Right renal cortex interstitium (tissue), 3 donors: ENCODE measurements around the gene LVRN. TPM values are rescaled to one million over a fixed set of nuclear protein-coding genes. Genes with fewer than 3 reads are reported as not detected.
"Not testable (repeated sequence)": the region's sequence is repeated elsewhere in the genome, so short reads cannot be mapped to it uniquely, and the experiment has no call there.

Experiments used
- DNase-seq, 3 donors: peaks; one replicate each; pipeline ENCODE4 v3.0.0-alpha.2; 2013; ENCODE audit warnings: low read depth in 3 of 3, low spot score in 2 of 3
- polyA plus RNA-seq, 3 donors: library from polyadenylated mRNA; unstranded; fragments of 120-200 nt; gene quantifications; one replicate each; pipeline ENCODE4 v1.2.1, GENCODE V29; 2013; ENCODE audit not compliant: insufficient read length in 3 of 3

Gene LVRN, protein sequence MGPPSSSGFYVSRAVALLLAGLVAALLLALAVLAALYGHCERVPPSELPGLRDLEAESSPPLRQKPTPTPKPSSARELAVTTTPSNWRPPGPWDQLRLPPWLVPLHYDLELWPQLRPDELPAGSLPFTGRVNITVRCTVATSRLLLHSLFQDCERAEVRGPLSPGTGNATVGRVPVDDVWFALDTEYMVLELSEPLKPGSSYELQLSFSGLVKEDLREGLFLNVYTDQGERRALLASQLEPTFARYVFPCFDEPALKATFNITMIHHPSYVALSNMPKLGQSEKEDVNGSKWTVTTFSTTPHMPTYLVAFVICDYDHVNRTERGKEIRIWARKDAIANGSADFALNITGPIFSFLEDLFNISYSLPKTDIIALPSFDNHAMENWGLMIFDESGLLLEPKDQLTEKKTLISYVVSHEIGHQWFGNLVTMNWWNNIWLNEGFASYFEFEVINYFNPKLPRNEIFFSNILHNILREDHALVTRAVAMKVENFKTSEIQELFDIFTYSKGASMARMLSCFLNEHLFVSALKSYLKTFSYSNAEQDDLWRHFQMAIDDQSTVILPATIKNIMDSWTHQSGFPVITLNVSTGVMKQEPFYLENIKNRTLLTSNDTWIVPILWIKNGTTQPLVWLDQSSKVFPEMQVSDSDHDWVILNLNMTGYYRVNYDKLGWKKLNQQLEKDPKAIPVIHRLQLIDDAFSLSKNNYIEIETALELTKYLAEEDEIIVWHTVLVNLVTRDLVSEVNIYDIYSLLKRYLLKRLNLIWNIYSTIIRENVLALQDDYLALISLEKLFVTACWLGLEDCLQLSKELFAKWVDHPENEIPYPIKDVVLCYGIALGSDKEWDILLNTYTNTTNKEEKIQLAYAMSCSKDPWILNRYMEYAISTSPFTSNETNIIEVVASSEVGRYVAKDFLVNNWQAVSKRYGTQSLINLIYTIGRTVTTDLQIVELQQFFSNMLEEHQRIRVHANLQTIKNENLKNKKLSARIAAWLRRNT
- polyA plus RNA-seq = under 1 TPM; 0.58 to 0.71 (median 0.62) TPM

DNA sequence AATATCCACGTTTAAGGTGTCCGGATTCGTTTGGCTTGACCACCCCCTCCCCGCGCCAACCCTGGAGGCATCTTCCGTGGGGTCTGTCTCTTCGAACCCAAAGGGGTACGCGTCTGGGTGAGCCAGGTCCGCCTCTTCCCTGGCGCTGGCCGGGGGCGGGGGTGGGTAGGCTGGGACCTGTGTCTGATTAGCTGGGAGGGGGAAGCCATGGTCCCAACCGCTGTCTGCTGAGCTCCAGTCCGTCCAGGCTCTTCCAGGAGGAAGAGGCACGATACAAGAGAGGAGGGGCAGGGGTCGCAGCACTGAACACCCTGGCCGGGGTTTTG is at the start of gene LVRN:
LVRN (plus strand) TSS at position 237 of the 326 bp plus-strand sequence. CDS start 143 bp downstream, outside the sequence.
- DNase-seq = no peak

DNA sequence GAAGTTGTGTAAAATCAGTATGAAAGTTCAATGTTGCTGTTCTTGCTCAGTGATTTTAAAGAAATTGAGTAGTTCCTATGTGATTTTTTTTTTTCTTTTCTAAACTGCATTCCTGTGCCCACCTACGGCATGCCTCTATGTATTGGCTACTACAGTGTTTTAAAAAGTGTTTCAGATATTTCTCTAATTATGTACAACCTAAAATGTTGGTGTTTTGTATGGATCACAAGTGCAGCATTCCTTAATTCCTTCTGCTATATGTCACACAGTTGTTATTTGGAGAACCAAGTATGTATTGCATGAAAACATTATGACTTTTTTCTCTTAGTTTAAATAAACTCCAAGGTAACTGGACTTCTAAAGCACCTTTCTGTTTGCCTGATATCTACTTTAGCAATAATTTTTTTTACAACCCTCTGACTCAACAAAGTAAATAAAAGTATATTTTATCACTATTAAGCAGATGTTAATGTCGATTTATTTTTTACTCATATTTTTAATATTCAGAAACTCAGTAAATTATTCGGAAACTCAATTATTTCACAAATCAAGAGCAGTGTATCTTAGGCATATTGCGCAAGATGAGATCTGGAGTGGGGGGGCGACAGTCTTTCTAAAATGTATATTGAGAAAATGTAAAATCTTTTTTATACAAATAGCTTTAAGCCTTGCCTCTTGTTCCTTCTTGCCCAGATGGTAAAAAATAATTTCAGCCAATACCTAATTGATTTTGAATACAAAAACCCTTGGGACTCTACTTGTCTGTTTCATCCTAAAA is 48.5 kb upstream of the LVRN start:
- not testable (repeated sequence) for DNase-seq

DNA sequence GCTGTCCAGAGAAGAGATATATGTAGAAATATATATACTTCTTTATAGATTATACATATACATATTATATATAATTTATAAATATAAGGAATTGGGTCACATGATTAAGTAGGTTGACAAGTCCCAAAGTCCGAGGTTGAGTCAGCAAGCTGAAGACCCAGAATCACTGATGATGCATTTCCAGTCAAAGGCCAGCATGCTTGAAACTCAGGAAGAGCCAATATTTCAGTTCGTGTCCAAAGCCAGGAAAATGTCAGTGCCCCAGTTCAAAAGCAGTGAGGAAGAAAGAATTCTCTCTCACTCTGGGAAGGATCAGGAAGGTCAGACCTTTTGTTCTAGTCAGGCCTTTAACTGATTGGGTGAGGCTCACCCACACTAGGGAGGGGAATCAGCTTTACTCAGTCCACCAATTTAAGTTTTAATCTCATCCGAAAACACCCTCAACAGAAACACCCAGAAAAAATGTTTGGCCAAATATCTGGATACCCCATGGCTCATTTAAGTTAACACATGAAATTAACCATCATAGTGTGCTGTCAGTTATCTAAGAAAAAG is 42.0 kb upstream of the LVRN start:
- DNase-seq = no peak

DNA sequence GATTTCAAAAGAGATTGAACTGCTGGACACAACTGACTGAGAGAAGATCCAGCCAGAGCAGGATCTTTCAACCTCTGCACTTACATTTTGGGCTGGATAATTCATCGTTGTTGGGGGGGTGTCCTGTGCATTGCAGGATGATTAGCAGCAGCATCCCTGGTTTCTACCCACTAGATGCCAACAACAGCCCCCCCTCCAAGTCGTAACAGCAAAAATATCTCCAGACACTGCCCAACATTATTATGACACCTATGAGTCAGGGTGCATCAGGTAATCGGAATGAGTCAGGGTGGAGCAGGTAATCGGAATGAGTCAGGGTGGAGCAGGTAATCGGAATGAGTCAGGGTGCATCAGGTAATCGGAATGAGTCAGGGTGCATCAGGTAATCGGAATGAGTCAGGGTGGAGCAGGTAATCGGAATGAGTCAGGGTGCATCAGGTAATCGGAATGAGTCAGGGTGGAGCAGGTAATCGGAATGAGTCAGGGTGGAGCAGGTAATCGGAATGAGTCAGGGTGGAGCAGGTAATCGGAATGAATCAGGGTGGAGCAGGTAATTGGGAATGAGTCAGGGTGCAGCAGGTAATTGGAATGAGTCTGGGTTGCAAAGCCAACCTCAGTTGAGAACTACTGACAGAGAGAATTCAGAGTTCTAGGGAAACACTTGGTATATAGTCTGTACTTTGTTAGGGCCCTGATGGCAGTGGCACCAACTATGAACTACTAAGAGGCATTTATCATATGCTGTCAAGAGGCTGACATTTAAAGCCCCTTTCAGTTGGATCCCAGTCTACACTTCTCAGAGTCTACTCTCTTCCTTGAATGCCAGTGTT is 33.5 kb upstream of the LVRN start:
- not testable (repeated sequence) for DNase-seq

DNA sequence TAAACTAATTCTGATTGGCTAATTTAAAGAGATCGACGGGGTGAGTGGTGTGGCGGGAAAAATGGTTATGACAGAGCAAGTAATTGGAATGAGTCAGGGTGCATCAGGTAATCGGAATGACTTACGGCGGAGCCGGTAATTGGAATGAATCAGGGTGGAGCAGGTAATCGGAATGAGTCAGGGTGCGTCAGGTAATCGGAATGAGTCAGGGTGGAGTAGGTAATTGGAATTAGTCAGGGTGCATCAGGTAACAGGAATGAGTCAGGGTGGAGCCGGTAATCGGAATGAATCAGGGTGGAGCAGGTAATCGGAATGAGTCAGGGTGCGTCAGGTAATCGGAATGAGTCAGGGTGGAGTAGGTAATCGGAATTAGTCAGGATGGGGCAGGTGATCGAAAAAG is 32.1 kb upstream of the LVRN start:
- not testable (repeated sequence) for DNase-seq

DNA sequence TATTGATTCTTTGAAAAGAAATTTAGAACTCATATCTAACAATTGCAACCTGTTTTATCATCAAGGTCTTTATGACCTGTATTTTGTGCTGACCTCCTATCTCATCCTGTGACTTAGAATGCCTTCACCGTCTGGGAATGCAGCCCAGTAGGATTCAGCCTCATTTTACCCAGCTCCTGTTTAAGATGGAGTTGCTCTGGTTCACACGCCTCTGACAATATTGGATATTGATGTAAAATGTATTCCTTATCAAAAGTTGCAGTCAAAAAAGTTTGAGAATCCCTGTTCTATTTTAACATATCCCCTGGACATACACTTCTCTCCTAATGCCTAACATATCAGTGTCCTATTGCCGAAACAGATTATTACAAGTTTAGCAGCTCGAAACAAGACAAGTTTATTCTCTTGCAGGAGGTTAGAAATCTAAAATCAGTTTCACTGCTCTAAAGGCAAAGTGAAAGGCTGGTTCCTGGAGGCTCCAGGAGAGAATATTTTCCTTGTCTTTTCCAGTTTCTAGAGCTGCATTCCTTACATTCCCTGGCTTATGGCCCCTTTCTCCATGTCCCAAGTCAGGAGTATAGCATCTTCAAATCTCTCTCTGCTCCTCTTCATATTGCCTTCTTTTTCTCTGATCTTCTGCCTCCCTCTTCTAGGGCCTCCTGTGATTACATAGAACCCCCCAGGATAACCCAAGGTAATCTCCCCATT is 31.5 kb upstream of the LVRN start:
- no peak for DNase-seq

DNA sequence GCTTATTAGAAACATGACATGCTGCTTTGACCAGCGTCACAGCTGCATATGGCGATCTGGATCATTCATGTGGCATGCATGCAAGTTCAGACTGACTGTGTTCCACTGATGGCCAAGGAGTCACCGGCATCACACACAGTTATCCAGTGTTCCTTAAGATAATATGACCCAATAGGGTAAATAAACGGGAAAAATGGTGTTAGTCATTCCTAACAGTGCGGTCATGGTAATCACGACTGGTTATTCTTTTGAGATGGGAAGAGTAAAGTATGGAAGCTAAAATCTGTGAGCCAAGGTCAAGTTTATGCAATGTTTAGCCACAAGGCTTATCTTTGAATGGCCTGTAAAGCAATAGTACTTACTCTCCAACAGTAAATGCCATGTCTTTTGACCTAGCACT is 29.3 kb upstream of the LVRN start:
- no peak for DNase-seq

DNA sequence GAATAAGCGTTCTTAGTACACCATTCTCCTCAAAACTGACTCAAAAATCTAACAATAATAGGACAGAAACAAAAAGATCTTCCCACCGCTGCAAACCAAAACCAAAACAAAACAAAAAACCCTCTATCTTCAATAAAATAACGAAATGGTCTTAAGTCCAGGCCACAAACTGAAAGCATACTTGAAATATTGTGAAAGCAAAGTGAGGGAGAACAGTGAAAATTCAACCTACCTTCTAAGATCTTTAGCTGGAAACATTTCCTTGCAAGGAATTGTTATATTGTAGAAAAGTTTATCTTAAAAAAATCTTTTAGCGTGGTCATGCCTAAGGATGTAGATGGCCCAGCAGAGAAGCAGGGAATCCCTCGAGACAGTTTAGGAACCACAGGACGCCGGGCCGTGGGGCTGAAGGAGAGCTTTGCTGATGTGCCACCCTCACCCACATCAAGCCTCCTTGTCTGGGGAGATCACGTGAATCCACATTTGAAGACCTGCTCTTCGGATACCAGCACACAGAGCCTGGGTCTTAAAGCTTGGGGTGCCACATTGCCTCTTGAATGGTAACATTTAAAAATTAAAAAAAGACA is 27.8 kb upstream of the LVRN start:
- DNase-seq = no peak

DNA sequence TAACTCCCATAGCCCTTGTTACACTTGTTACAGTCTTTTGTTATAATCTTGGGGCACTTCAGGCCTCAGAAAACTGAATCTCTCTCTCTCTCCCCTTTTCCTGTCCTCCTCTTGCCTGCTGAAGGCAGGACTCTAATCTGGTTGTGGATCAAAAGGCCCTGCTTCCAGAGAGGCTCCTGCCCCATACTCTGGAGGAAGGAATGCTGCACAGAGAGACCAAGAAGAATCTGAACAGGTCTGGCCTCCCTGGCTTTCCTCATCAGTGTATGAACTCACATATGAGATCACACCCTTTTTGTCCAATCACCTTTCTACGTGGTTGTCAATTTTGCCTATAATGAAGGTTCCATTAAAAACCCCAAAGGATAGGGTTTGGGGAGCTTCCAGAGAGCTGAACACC is 26.2 kb upstream of the LVRN start:
- no peak for DNase-seq

DNA sequence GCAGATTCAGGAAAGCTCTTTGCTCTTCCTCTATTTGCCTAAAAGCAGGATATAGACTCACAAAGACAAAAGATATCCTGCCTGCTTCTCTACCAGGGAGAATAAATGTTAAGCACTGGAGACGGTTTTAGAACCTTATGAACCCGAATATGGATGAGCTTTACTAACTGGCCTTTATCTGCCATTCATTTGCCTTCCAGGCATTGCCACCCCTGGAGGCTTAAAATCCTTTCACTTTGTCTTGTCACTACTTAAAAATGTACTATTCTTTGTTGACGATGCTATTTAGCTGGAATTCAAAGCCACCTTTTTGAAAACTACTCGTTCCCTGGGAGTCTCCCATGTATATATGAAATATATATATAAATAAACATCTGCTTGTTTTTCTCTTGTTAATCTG is 23.2 kb upstream of the LVRN start:
- DNase-seq = no peak

DNA sequence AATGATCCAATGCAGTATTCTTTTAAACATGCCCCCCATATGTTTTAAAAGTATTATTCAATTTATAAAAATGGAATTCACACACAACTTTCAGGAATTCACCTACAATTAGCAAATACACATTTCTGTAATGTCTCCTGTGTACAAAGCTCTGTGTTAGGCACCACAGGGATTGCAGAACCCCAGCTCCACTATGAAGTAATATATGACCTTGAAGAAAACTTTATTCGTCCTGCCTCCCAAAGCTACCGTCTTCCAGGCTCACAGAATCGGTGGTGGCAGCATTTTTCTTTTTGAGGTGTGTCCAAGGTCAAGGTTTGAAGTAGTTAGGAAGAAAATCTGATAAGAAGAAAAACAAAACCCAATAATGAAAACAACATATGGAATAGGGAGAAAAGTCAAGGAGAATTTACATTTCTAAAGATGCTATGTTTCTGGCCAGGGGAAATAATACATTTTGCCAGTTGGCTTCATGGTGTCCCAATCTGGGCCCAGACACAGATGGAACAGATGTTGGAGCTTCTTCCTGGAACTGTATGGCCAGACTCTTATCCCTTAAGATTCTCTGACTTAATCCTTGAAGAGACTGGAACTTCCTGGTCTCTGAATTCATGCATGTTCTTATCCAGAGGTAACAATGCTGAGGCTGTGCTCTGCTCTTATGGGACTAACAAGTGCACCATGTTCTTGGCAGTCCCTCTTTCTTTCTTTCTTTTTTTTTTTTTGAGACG is 22.0 kb upstream of the LVRN start:
- DNase-seq = no peak

DNA sequence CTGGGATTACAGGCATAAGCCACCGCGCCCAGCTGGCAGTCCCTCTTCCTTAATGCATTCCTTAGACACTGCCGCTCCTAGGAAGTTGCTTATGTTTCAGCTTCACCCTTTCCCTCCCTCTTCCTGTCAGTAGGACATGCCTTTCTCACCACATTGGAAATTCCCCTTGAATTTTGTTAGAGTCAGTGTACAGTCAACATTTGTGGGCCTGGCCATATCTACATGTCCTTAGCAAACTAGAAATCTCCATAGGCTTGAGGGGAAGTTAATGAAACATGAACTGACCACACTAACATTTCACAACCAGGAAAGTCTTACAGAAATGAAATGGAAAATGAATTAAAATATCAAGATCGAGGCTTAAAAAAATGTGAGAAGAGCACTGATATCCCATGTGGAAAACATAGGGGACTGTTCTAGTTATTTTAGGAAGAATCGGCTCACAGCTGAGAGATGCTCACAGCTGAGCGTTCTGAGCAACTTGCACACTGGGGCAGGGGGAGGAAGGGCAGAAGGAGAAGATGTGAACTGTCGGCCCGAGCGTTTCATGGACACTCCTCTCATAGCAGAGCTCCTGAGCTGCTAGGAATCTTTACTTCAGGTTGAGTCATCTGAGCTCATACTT is 21.1 kb upstream of the LVRN start:
- no peak for DNase-seq

DNA sequence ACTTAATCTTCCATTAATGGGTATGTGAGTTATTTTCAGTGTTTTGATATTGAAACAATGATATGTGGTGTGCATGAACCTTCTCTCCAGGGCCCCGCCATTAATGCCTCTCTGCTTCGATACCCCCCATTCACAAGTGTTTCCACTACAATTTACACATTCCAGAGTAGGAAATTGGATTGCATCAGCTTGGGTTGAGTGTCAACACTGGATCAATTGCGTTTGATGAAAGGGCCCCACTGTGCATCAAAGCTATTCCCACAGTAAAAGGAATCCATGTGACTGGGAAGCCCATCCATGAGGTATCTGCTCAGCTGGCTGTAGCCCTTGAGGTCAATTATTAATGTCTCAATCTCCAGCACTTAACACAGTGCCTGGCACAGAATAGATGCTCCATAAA is 17.8 kb upstream of the LVRN start:
- DNase-seq = no peak

DNA sequence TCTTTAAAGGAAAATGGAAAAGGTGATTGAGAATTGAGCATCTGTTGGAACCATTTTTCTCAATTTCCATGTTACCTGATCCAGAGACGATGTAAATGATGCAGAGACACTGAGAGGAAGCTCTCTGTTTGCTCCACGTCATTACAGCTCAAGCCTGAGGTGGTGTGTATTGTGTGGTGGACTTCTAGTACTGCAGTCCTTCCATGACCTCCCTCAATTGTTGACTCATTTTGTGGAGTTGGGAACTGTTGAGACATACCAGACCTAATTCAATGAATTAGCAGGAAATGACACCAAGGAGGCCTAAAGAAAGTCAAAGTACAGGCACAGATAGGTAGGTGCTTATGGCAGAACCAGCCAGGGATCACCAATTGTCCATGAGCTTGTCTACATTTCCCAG is 15.6 kb upstream of the LVRN start:
- DNase-seq = no peak

DNA sequence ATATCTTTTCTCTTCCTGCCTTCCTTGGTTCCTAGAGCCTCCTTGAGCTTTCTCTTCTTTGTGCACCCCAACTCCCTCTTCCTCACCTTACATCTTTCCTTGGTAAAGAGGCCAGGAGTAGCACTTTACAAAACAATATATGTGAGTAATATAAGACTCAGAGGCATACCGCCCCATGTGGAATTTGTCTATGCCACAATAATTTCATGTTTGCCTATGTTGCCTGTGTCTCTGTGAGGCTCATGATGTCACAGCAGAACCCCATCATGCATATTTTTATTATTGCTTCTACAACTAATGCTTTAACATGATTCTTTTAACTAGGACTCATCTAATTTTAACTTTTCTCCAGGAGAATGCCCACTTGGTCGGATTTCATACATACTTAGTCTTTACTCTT is 15.0 kb upstream of the LVRN start:
- DNase-seq = no peak

DNA sequence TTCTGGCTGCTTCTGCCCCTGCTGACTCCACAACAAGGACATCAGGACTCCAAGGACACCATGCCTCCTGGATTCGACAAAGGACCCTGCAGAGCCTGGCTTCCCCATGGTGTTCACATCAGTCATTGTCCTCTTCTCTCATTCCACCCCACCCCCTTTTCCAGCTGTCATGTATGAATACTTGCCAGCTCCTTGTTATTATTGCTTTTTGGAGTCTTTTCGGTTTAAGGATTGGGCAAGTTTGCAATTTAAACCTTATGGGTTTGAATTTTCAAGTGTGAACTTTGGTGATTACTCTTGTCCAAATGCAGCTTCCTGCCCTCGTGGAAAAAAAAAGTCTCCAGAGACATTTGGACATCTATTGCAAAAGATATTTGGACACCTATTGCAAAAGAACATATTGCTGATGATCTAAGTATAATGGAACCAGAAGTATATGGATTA is 14.2 kb upstream of the LVRN start:
- no peak for DNase-seq

DNA sequence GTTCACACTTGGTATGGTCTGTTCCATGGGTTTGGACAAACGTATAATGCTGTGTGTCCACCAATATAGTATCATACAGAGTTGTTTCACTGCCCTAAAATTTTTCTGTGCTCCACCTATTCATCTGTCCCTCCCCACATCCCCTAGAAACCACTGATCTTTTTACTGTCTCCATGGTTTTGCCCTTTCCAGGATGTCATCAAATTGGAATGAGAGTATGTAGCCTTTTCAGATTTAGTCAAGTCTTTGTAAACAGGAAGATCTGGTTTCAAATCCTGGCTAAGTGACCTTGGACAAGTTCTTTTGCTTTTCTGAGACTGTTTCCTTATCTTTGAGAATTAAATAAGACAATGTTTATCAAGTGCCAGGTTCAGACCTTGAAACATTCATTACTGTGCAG is 13.2 kb upstream of the LVRN start:
- DNase-seq = no peak

DNA sequence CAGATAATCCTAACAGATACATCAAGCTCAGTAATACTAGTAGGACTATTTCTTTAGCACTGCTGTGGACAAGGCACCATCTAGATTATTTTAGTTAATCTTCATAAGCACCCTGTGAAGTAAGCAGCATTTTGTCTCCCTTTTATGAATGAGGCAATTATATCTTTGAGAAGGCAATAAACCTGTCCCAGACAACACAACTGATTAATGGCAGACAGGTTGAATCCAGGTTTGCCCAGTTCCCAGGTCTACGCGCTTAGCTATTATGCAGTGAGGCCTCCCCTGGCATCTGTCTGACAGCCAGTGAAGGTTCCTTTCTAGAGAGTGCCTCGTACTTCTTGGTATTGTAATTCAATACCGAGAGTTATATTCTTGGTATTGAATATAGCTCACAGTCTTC is 9.7 kb upstream of the LVRN start:
- DNase-seq = no peak
